HG03066 (cell line): ENCODE data around the gene TCF25.
"Not testable (repeated sequence)": the region's sequence is repeated elsewhere in the genome, so short reads cannot be mapped to it uniquely, and the experiment has no call there.

Experiments used
- ATAC-seq: cut with Tn5 transposase; IDR thresholded peaks from one replicate; pipeline ENCODE4 v1.9.1; 2021; ENCODE audit warnings: low read depth; ENCODE audit not compliant: unreplicated experiment

TCF25 gene

GRCh38 chr16:89871895-89872294, 1.5 kb upstream of the TCF25 start:
- no peak for ATAC-seq

GRCh38 chr16:89873972-89874689, 739 bp downstream of the TCF25 start:
- peak; percentile 68 for ATAC-seq

GRCh38 chr16:89879123-89879522, 5.7 kb downstream of the TCF25 start:
- ATAC-seq: not testable (repeated sequence)

GRCh38 chr16:89880477-89881367, 7.3 kb downstream of the TCF25 start:
- ATAC-seq: no peak

GRCh38 chr16:89881368-89881730, 8.0 kb downstream of the TCF25 start:
- ATAC-seq: no peak

- ATAC-seq: no peak
Measured at GRCh38 chr16:89883346-89884040, 10.1 kb downstream of the TCF25 start.

- ATAC-seq: no peak
Measured at GRCh38 chr16:89884041-89884421, 10.6 kb downstream of the TCF25 start.

- no peak for ATAC-seq
Measured at GRCh38 chr16:89887243-89887642, 13.9 kb downstream of the TCF25 start.

- no peak for ATAC-seq
Measured at GRCh38 chr16:89890200-89890599, 16.8 kb downstream of the TCF25 start.

GRCh38 chr16:89890886-89891657, 17.7 kb downstream of the TCF25 start:
- no peak for ATAC-seq

- ATAC-seq: no peak
Measured at GRCh38 chr16:89892055-89892630, 18.8 kb downstream of the TCF25 start.

- ATAC-seq: no peak
Measured at GRCh38 chr16:89892635-89893034, 19.2 kb downstream of the TCF25 start.

GRCh38 chr16:89893642-89894548, 20.5 kb downstream of the TCF25 start:
- no peak for ATAC-seq

- no peak for ATAC-seq
Measured at GRCh38 chr16:89895482-89896250, 22.3 kb downstream of the TCF25 start.

- ATAC-seq: no peak
Measured at GRCh38 chr16:89897204-89897603, 23.8 kb downstream of the TCF25 start.

- ATAC-seq: no peak
Measured at GRCh38 chr16:89898201-89898967, 25.0 kb downstream of the TCF25 start.

GRCh38 chr16:89899879-89900481, 26.6 kb downstream of the TCF25 start:
- ATAC-seq: no peak
